22Rv1 (cell line): Measurements from ENCODE around the gene LAGE3.

ENCODE experiments used
- ZFX ChIP-seq: fragments of 450-650 bp; IDR thresholded peaks from 2 replicates; pipeline ENCODE4 v1.6.1; 2017; ENCODE audit warnings: antibody characterized with exemption, borderline replicate concordance
- TF ChIP-seq, protein P1 (sequence below): fragments of 450-650 bp; IDR thresholded peaks from 2 replicates; pipeline ENCODE4 v1.5.1; 2017; ENCODE audit warnings: mild to moderate bottlenecking

DNA sequence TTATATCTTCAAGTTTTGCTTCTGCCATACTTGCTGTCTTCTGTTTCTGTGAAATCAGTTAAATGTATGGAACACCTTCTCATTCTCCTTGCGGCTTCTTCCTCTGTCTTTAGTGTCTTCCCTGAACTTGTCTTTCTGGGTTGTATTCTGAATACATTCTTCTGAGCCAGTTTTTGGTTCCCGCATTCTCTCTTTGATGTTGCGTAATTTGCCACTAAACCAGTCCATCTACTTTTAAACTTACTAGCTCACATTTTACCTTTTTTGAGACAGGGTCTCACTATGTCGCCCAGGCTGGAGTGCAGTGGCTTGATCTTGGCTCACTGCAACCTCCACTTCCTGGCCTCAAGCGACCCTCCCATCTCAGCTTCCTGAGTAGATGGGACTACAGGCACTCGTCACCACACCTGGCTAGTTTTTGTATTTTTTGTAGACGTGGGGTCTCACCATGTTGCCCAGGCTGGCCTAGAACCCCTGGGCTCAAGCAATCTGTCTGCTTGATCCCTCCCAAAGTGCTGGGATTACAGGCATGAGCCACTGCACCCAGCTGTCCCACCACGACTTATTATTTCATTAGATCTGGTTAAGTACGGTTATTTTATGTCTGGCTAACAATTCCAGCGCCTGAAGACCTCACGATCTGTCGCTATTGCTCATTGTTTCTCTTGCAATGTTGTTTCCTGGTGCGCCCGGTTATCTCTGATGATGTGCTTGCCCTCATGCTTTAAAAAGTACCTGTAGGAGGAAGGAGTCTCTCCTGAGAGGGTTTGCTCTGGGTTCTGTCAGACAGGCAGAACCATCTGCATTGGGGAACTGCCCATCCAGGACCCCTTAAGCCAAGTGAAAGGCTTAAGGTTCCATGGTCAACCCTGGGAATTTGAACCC lies 46.8 kb upstream of the LAGE3 start:
- TF ChIP-seq, protein P1, sequence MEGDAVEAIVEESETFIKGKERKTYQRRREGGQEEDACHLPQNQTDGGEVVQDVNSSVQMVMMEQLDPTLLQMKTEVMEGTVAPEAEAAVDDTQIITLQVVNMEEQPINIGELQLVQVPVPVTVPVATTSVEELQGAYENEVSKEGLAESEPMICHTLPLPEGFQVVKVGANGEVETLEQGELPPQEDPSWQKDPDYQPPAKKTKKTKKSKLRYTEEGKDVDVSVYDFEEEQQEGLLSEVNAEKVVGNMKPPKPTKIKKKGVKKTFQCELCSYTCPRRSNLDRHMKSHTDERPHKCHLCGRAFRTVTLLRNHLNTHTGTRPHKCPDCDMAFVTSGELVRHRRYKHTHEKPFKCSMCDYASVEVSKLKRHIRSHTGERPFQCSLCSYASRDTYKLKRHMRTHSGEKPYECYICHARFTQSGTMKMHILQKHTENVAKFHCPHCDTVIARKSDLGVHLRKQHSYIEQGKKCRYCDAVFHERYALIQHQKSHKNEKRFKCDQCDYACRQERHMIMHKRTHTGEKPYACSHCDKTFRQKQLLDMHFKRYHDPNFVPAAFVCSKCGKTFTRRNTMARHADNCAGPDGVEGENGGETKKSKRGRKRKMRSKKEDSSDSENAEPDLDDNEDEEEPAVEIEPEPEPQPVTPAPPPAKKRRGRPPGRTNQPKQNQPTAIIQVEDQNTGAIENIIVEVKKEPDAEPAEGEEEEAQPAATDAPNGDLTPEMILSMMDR = no peak
- TF ChIP-seq ZFX = no peak
